ENCODE measurements around the gene WFS1. TPM values are rescaled to one million over a fixed set of nuclear protein-coding genes. Genes with fewer than 3 reads are reported as not detected.

The WFS1 gene
- total and polyA plus RNA-seq, 2 of the 4 experiments (the other 2 are of a cell fraction), result 9.7 to 42.4 TPM

- in situ Hi-C loops (cut with MboI; ENCODE audit: low sequenced_read_pairs), result no loop called here
- Histone ChIP-seq H3K79me1 (ENCODE audit: low read depth in 1 of 2, low read length in 2 of 2) (no peaks in the 10 kb centered on the region), H2BK20ac (ENCODE audit: low read depth, low read length) (no peak overlapping the region), H4K8ac (ENCODE audit: low read depth in 2 of 2, low read length in 2 of 2) (no peak overlapping the region), H2AK9ac (replicated peaks; ENCODE audit: low read depth, low read length, poor library complexity) (no peak overlapping the region), H4K5ac (ENCODE audit: low read depth, low read length) (no peak overlapping the region), H3K36me3 (ENCODE audit: control insufficient read depth, insufficient read depth, low read length) (no peaks in the 10 kb centered on the region), H2BK120ac (ENCODE audit: low read depth, low read length) (no peak overlapping the region), H4K91ac (ENCODE audit: insufficient read depth, low read depth, low read length) (no peak overlapping the region), H3K4me1 (ENCODE audit: control insufficient read depth, insufficient read depth, low read length) (no peaks in the 10 kb centered on the region), H3K56ac (ENCODE audit: extremely low read depth, insufficient read depth, low read length) (no peak overlapping the region), H4K20me1 (ENCODE audit: insufficient read depth, low read length) (no peaks in the 10 kb centered on the region), H3K4ac (ENCODE audit: low read depth, low read length) (no peak overlapping the region), H3K27ac (ENCODE audit: insufficient read depth, low read length) (no peak overlapping the region), H3K9me3 (ENCODE audit: control insufficient read depth, insufficient read depth, low read length) (peaks cover 4% of the 10 kb centered on the region), H2AFZ (replicated peaks; ENCODE audit: low read length, poor library complexity) (no peak overlapping the region), H2BK5ac (ENCODE audit: low read depth, low read length, poor library complexity, severe bottlenecking) (no peak overlapping the region), H3K18ac (ENCODE audit: low read depth, low read length) (no peak overlapping the region), H3K4me3 (ENCODE audit: insufficient read depth, low read depth, low read length) (no peak overlapping the region), H3K9me1 (ENCODE audit: insufficient read depth, low read length) (no peaks in the 10 kb centered on the region), H2AK5ac (ENCODE audit: low read depth, low read length) (no peak overlapping the region), H3K4me2 (ENCODE audit: low read depth, low read length) (no peak overlapping the region), H3K23ac (ENCODE audit: low read depth, low read length) (no peak overlapping the region), H2BK15ac (ENCODE audit: low read depth, low read length) (no peak overlapping the region), H3K9ac (ENCODE audit: low read depth, low read length) (no peak overlapping the region), H3K14ac (replicated peaks; ENCODE audit: low read depth, low read length) (no peak overlapping the region), H3K27me3 (ENCODE audit: control insufficient read depth, insufficient read depth, low read length) (peaks cover 38% of the 10 kb centered on the region)
- dilution Hi-C loops (cut with HindIII; ENCODE audit: low sequenced_read_pairs, unreplicated experiment), result no loop called here
- ChIA-PET CTCF (no interaction called here), POLR2A (ENCODE audit: unreplicated experiment) (no interaction called here)
- no TSS peak for BruUV-seq (replicated peaks)
- ATAC-seq (ENCODE audit: low read depth) (no peak), DNase-seq (no peak)
- no peak for TF ChIP-seq CEBPB (IDR thresholded peaks at IDR 0.05; ENCODE audit: low read depth, low read length)
- no peak for TF ChIP-seq MAZ (IDR thresholded peaks at IDR 0.05; ENCODE audit: borderline replicate concordance, low read depth, low read length)
- TF ChIP-seq MAFK (IDR thresholded peaks at IDR 0.05; ENCODE audit: low read depth, low read length), result no peak
- TF ChIP-seq POLR2A (IDR thresholded peaks at IDR 0.05; ENCODE audit: low read depth, low read length), result no peak
- no peak for TF ChIP-seq FOS (IDR thresholded peaks at IDR 0.05; ENCODE audit: low read depth, low read length)
- no peak for TF ChIP-seq BHLHE40 (IDR thresholded peaks at IDR 0.05; ENCODE audit: low read depth, low read length)
- no peak for TF ChIP-seq NFE2L2 (IDR thresholded peaks at IDR 0.05; ENCODE audit: low read depth, low read length)
- no peak for TF ChIP-seq RFX5 (IDR thresholded peaks at IDR 0.05; ENCODE audit: low read depth, low read length)
- no peak for TF ChIP-seq RAD21 (IDR thresholded peaks at IDR 0.05; ENCODE audit: low read length)
- no peak for TF ChIP-seq CHD1 (IDR thresholded peaks at IDR 0.05; ENCODE audit: low read depth, low read length)
- TF ChIP-seq USF2 (IDR thresholded peaks at IDR 0.05; ENCODE audit: low read depth, low read length), result no peak
- WGBS, 2 experiments (ENCODE audit: extremely low coverage in 2 of 2, insufficient read length in 1 of 2), result 40% methylated on average over 1 of the region's 6 CpGs; no CpG with 5 or more reads in 1 of the 2 experiments
- intact Hi-C loops (cut with micrococcal nuclease), result no loop called here
These were observed 43.6 kb downstream of the WFS1 start for GRCh38 chr4:6313216-6313615.

All from IMR-90 (cell line).